ENCODE data around the gene BAG5. TPM values are rescaled to one million over a fixed set of nuclear protein-coding genes. Genes with fewer than 3 reads are reported as not detected.

Gene BAG5
- total and polyA plus RNA-seq, 11 donors: 4.8 to 22.8 (median 17.0) TPM

- 55 to 69% (median 66%) methylated on average over 6 of the region's 6 CpGs for WGBS, 4 donors
- H3K4me3 ChIP-seq: no peak overlapping the region
- TF ChIP-seq POLR2A (IDR thresholded peaks at IDR 0.05) (no peak), CTCF (IDR thresholded peaks at IDR 0.05) (no peak)
- peak overlapping the region in 5 of 12 donors; percentile 9 to 59 (median 32) for H3K27ac ChIP-seq
- H3K27me3 ChIP-seq: no peaks in the 10 kb centered on the region
- ATAC-seq (peak in 2 of 4 donors; percentile 38 to 44), DNase-seq (no peak)
- peaks cover 0 to 57% (median 44%) of the 10 kb centered on the region in 9 donors for H3K36me3 ChIP-seq
- intact Hi-C loops (cut with DNase I): loop anchor here in 8 of 10 donors (5.0 to 10.0 kb wide), 10 partner anchors 51 to 411 kb away; partner anchors contain the start of genes KLC1 (in 2 of the 8), XRCC3 (in 2 of the 8) and ZFYVE21 (in 2 of the 8)
- no peaks in the 10 kb centered on the region for H3K9me3 ChIP-seq
- H3K4me1 ChIP-seq: peaks cover 3 to 50% (median 23%) of the 10 kb centered on the region in 12 donors
These were observed 11.6 kb upstream of the BAG5 start for GRCh38 chr14:103574104-103574503.

GRCh38 chr14:103569408-103569807, 7.0 kb upstream of the BAG5 start:
- no peak for TF ChIP-seq POLR2A (IDR thresholded peaks at IDR 0.05)
- TF ChIP-seq CTCF (IDR thresholded peaks at IDR 0.05): no peak
- Histone ChIP-seq H3K9me3 (no peaks in the 10 kb centered on the region), H3K27ac (no peak overlapping the region), H3K4me3 (no peak overlapping the region), H3K4me1 (peaks cover 0 to 48% (median 20%) of the 10 kb centered on the region in 12 donors), H3K27me3 (no peaks in the 10 kb centered on the region), H3K36me3 (peaks cover 0 to 35% (median 17%) of the 10 kb centered on the region in 9 donors)
- DNase-seq: no peak
- no peak for ATAC-seq
- intact Hi-C loops (cut with DNase I): loop anchor here in 1 of 10 donors (10.0 kb wide), 1 partner anchor 145 kb away; the partner anchor contains the start of genes XRCC3 and ZFYVE21
- 64 to 80% (median 67%) methylated on average over 11 of the region's 11 CpGs for WGBS, 4 donors

GRCh38 chr14:103568952-103569351, 6.5 kb upstream of the BAG5 start:
- no peaks in the 10 kb centered on the region for H3K9me3 ChIP-seq
- WGBS, 4 donors: 61 to 74% (median 66%) methylated on average over 8 of the region's 8 CpGs
- DNase-seq: no peak
- H3K27me3 ChIP-seq: no peaks in the 10 kb centered on the region
- no peak overlapping the region for H3K4me3 ChIP-seq
- peak overlapping the region in 1 of 12 donors; percentile 20 for H3K27ac ChIP-seq
- intact Hi-C loops (cut with DNase I): loop anchor here in 1 of 10 donors (10.0 kb wide), 1 partner anchor 146 kb away; the partner anchor contains the start of genes XRCC3 and ZFYVE21
- no peak for ATAC-seq
- peaks cover 0 to 50% (median 22%) of the 10 kb centered on the region in 12 donors for H3K4me1 ChIP-seq
- TF ChIP-seq POLR2A (IDR thresholded peaks at IDR 0.05) (no peak), CTCF (IDR thresholded peaks at IDR 0.05) (no peak)
- peaks cover 0 to 30% (median 13%) of the 10 kb centered on the region in 9 donors for H3K36me3 ChIP-seq

- Histone ChIP-seq H3K27me3 (no peaks in the 10 kb centered on the region), H3K4me1 (peaks cover 0 to 63% (median 49%) of the 10 kb centered on the region in 12 donors), H3K9me3 (no peaks in the 10 kb centered on the region), H3K36me3 (peaks cover 0 to 26% (median 16%) of the 10 kb centered on the region in 9 donors), H3K4me3 (peak overlapping the region in 11 of 12 donors; percentile 79 to 99 (median 88)), H3K27ac (peak overlapping the region in 3 of 12 donors; percentile 93 to 98 (median 95))
- 59 to 72% (median 62%) methylated on average over 21 of the region's 21 CpGs for WGBS, 4 donors
- DNase-seq (no peak), ATAC-seq (no peak)
- TF ChIP-seq POLR2A (IDR thresholded peaks at IDR 0.05): no peak
- intact Hi-C loops (cut with DNase I): loop anchor here in 1 of 10 donors (10.0 kb wide), 1 partner anchor 151 kb away; the partner anchor contains the start of genes XRCC3 and ZFYVE21
These were observed 1.5 kb upstream of the BAG5 start for GRCh38 chr14:103563844-103564505.

All from heart left ventricle (tissue), 16 donors.